ENCODE measurements around the gene DOCK7. TPM values are rescaled to one million over a fixed set of nuclear protein-coding genes. Genes with fewer than 3 reads are reported as not detected.

DOCK7 gene
- total RNA-seq, 1 experiment from 2014 or later, result 46.9 TPM

DNA sequence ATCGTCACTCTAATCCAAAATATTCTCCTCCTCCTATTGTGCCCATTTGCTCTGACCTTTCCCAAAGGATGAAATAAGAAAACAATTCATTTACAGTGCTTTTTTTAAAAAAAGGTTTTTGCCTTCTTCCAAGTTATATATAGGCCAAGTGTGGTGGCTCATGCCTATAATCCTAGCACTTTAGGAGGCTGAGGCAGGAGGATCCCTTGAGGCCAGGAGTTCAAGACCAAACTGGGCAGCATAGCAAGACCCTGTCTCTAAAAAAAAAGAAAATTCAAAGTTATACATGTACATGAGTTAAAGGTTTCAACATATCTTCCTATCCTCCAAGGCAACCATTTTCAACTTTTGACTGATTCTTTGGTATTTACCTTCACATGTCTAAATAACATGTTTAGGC is 261.4 kb downstream of the DOCK7 start:
- no TSS peak for BruUV-seq (replicated peaks)
- no peaks in the 10 kb centered on the region for H3K36me3 Mint-ChIP-seq (ENCODE audit: insufficient read depth, unreplicated experiment)
- DNase-seq (ENCODE audit: unreplicated experiment), result no peak
- intact Hi-C loops (cut with micrococcal nuclease), result no loop called here
- peaks cover 12% of the 10 kb centered on the region for H3K4me1 Mint-ChIP-seq (ENCODE audit: insufficient read depth, unreplicated experiment)
- POLR2A ChIA-PET, result interaction anchor here (0.8 to 2.8 kb wide), 2 partner anchors 9 to 262 kb away, joined by 3 to 28 read pairs; partner anchors contain the start of gene USP1
- H3K27me3 Mint-ChIP-seq (ENCODE audit: insufficient read depth, unreplicated experiment), result no peaks in the 10 kb centered on the region
- no peak overlapping the region for H3K4me3 Mint-ChIP-seq (ENCODE audit: unreplicated experiment)
- TF ChIP-seq, protein P1, sequence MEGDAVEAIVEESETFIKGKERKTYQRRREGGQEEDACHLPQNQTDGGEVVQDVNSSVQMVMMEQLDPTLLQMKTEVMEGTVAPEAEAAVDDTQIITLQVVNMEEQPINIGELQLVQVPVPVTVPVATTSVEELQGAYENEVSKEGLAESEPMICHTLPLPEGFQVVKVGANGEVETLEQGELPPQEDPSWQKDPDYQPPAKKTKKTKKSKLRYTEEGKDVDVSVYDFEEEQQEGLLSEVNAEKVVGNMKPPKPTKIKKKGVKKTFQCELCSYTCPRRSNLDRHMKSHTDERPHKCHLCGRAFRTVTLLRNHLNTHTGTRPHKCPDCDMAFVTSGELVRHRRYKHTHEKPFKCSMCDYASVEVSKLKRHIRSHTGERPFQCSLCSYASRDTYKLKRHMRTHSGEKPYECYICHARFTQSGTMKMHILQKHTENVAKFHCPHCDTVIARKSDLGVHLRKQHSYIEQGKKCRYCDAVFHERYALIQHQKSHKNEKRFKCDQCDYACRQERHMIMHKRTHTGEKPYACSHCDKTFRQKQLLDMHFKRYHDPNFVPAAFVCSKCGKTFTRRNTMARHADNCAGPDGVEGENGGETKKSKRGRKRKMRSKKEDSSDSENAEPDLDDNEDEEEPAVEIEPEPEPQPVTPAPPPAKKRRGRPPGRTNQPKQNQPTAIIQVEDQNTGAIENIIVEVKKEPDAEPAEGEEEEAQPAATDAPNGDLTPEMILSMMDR (IDR thresholded peaks at IDR 0.05; ENCODE audit: unreplicated experiment), result no peak
- CTCF ChIA-PET, result interaction anchor here (2.0 kb wide), 1 partner anchor 20 kb away, joined by 8 read pairs; no protein-coding TSS in a partner anchor
- no peak overlapping the region for H3K27ac Mint-ChIP-seq (ENCODE audit: low read depth, unreplicated experiment)
- H3K9me3 Mint-ChIP-seq (ENCODE audit: unreplicated experiment), result no peaks in the 10 kb centered on the region

DNA sequence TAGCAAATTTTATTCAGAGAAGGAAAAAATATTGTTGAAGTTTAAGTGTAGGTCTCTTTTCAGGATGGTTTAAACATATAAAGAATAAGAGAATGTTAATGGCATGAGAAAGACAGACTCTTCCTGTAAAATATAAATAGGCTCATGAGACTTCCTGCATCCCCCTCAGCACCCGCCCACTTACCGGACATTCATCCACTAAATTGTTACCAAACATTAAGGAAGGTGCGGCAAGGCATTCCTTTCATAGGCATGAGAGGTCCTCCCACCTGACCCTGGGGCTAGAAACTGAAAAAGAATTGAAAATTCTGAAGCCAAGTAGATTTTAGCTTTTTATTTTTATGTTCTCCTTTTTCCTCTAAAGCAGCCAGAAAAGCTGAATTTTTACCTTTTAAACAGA is 261.9 kb downstream of the DOCK7 start:
- Mint-ChIP-seq H3K27ac (ENCODE audit: low read depth, unreplicated experiment) (no peak overlapping the region), H3K4me1 (ENCODE audit: insufficient read depth, unreplicated experiment) (peaks cover 12% of the 10 kb centered on the region), H3K36me3 (ENCODE audit: insufficient read depth, unreplicated experiment) (no peaks in the 10 kb centered on the region), H3K9me3 (ENCODE audit: unreplicated experiment) (no peaks in the 10 kb centered on the region), H3K4me3 (ENCODE audit: unreplicated experiment) (no peak overlapping the region), H3K27me3 (ENCODE audit: insufficient read depth, unreplicated experiment) (no peaks in the 10 kb centered on the region)
- no TSS peak for BruUV-seq (replicated peaks)
- peak; percentile 34 for DNase-seq (ENCODE audit: unreplicated experiment)
- CTCF ChIA-PET, result interaction anchor here (1.2 to 2.0 kb wide), 2 partner anchors 20 to 251 kb away, joined by 4 to 8 read pairs; no protein-coding TSS in a partner anchor
- POLR2A ChIA-PET, result interaction anchor here (0.8 to 2.8 kb wide), 2 partner anchors 10 to 262 kb away, joined by 3 to 28 read pairs; partner anchors contain the start of gene USP1
- TF ChIP-seq, protein P1 (IDR thresholded peaks at IDR 0.05; ENCODE audit: unreplicated experiment), result no peak
- intact Hi-C loops (cut with micrococcal nuclease), result no loop called here

DNA sequence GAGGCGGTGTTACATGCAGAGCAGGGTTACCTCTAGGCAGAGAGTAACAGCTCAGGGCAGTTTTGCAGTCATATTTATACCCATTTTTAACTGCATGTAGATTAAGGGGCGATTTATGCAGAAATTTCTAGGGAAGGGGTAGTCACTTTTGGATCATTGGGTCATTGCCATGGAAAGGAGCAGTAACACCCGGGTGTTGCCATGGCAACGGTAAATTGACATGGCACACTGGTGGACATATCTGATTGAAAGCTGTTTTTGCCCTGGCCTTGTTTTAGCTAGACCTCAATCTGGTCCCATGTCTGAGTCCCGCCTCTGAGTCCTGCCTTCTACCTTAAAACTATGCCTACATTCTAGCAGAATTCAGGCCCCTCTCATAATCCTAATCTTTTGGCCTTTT is 263.1 kb downstream of the DOCK7 start:
- no peak for DNase-seq (ENCODE audit: unreplicated experiment)
- TF ChIP-seq, protein P1 (IDR thresholded peaks at IDR 0.05; ENCODE audit: unreplicated experiment), result no peak
- intact Hi-C loops (cut with micrococcal nuclease), result no loop called here
- BruUV-seq (replicated peaks), result no TSS peak
- Mint-ChIP-seq H3K27me3 (ENCODE audit: insufficient read depth, unreplicated experiment) (no peaks in the 10 kb centered on the region), H3K27ac (ENCODE audit: low read depth, unreplicated experiment) (no peak overlapping the region), H3K4me3 (ENCODE audit: unreplicated experiment) (no peak overlapping the region), H3K36me3 (ENCODE audit: insufficient read depth, unreplicated experiment) (no peaks in the 10 kb centered on the region), H3K4me1 (ENCODE audit: insufficient read depth, unreplicated experiment) (peaks cover 12% of the 10 kb centered on the region), H3K9me3 (ENCODE audit: unreplicated experiment) (no peaks in the 10 kb centered on the region)
- ChIA-PET POLR2A (interaction anchor here (2.8 kb wide), 1 partner anchor 11 kb away, joined by 28 read pairs; the partner anchor contains the start of gene USP1), CTCF (interaction anchor here (1.2 to 2.0 kb wide), 2 partner anchors 19 to 250 kb away, joined by 4 to 8 read pairs; no protein-coding TSS in a partner anchor)

DNA sequence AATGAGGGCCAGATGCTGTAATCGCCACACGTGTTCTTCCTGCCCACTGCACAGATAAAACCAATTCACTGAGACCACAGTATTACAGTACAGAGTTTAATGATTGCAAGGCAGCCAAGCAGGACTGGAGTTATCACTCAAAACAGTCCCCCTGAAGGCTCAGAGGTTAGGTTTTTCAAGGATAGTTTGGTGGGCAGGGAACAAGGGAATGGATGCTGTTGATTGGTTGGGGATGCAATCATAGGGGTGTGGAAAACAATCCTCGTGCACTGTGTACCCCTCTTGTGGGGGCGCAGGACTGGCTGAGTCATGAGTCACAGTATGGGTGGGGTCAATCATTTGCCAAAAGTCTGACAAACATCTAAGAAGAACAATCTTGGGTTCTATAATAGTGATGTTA is 263.8 kb downstream of the DOCK7 start:
- ChIA-PET CTCF (interaction anchor here (1.1 to 1.7 kb wide), 2 partner anchors 16 to 248 kb away, joined by 4 to 5 read pairs; no protein-coding TSS in a partner anchor), POLR2A (interaction anchor here (2.8 kb wide), 1 partner anchor 12 kb away, joined by 28 read pairs; the partner anchor contains the start of gene USP1)
- no peaks in the 10 kb centered on the region for H3K36me3 Mint-ChIP-seq (ENCODE audit: insufficient read depth, unreplicated experiment)
- TF ChIP-seq, protein P1 (IDR thresholded peaks at IDR 0.05; ENCODE audit: unreplicated experiment), result no peak
- H3K4me3 Mint-ChIP-seq (ENCODE audit: unreplicated experiment), result no peak overlapping the region
- peaks cover 12% of the 10 kb centered on the region for H3K4me1 Mint-ChIP-seq (ENCODE audit: insufficient read depth, unreplicated experiment)
- H3K27ac Mint-ChIP-seq (ENCODE audit: low read depth, unreplicated experiment), result no peak overlapping the region
- BruUV-seq (replicated peaks), result no TSS peak
- DNase-seq (ENCODE audit: unreplicated experiment), result peak; percentile 22
- intact Hi-C loops (cut with micrococcal nuclease), result no loop called here
- no peaks in the 10 kb centered on the region for H3K9me3 Mint-ChIP-seq (ENCODE audit: unreplicated experiment)
- no peaks in the 10 kb centered on the region for H3K27me3 Mint-ChIP-seq (ENCODE audit: insufficient read depth, unreplicated experiment)
